ENCODE results near the gene PLIN5. TPM values are rescaled to one million over a fixed set of nuclear protein-coding genes. Genes with fewer than 3 reads are reported as not detected.

Gene PLIN5
- total RNA-seq (2014; rRNA removed; shearing (Covaris generic)): not detected in 2 replicates

GRCh38 chr19:4534836-4535658 is at the start of gene PLIN5:
Gene PLIN5, minus strand, starts transcription at chr19:4535224. Its CDS starts 1,150 bp downstream, at chr19:4534074.
- DNase-seq (ENCODE audit: low read depth): peak; percentile 57

GRCh38 chr19:4583961-4584669 is 49.1 kb upstream of the PLIN5 start:
- no peak for DNase-seq (ENCODE audit: low read depth)

- DNase-seq (ENCODE audit: low read depth): peak; percentile 81
Observed at GRCh38 chr19:4582980-4583842, 48.2 kb upstream of the PLIN5 start.

GRCh38 chr19:4581666-4582553 is 46.9 kb upstream of the PLIN5 start:
- DNase-seq (ENCODE audit: low read depth): no peak

- DNase-seq (ENCODE audit: low read depth): no peak
Observed at GRCh38 chr19:4580961-4581665, 46.1 kb upstream of the PLIN5 start.

- no peak for DNase-seq (ENCODE audit: low read depth)
Observed at GRCh38 chr19:4580021-4580901, 45.2 kb upstream of the PLIN5 start.

GRCh38 chr19:4579389-4579788 is 44.4 kb upstream of the PLIN5 start:
- DNase-seq (ENCODE audit: low read depth): no peak

- no peak for DNase-seq (ENCODE audit: low read depth)
Observed at GRCh38 chr19:4578552-4579248, 43.7 kb upstream of the PLIN5 start.

- no peak for DNase-seq (ENCODE audit: low read depth)
Observed at GRCh38 chr19:4577020-4577782, 42.2 kb upstream of the PLIN5 start.

GRCh38 chr19:4576016-4576933 is 41.3 kb upstream of the PLIN5 start:
- peak; percentile 50 for DNase-seq (ENCODE audit: low read depth)

- DNase-seq (ENCODE audit: low read depth): peak; percentile 93
Observed at GRCh38 chr19:4575267-4576015, 40.4 kb upstream of the PLIN5 start.

GRCh38 chr19:4573682-4574081 is 38.7 kb upstream of the PLIN5 start:
- no peak for DNase-seq (ENCODE audit: low read depth)

- DNase-seq (ENCODE audit: low read depth): no peak
Observed at GRCh38 chr19:4571305-4571917, 36.4 kb upstream of the PLIN5 start.

GRCh38 chr19:4570916-4571304 is 35.9 kb upstream of the PLIN5 start:
- no peak for DNase-seq (ENCODE audit: low read depth)

- DNase-seq (ENCODE audit: low read depth): no peak
Observed at GRCh38 chr19:4570402-4570801, 35.4 kb upstream of the PLIN5 start.

GRCh38 chr19:4568886-4569285 is 33.9 kb upstream of the PLIN5 start:
- DNase-seq (ENCODE audit: low read depth): no peak

Data from RPMI7951 (cell line).